ENCODE results near the gene MYBPC2.

Gene MYBPC2

GRCh38 chr19:50475736-50476223, 43.1 kb downstream of the MYBPC2 start:
- DNase-seq (ENCODE audit: low read depth, low spot score), result no peak
- peak overlapping the region; percentile 15 for H3K4me3 ChIP-seq (ENCODE audit: low read depth, low read length)
- no peak for TF ChIP-seq CTCF (IDR thresholded peaks at IDR 0.05; ENCODE audit: low read depth, low read length)
- in situ Hi-C loops (cut with HindIII; ENCODE audit: low sequenced_read_pairs), result no loop called here

- TF ChIP-seq CTCF (IDR thresholded peaks at IDR 0.05; ENCODE audit: low read depth, low read length), result no peak
- peak; percentile 94 for DNase-seq (ENCODE audit: low read depth, low spot score)
- H3K4me3 ChIP-seq (ENCODE audit: low read depth, low read length), result peak within 1 kb of the TSS; percentile 79
- in situ Hi-C loops (cut with HindIII; ENCODE audit: low sequenced_read_pairs), result no loop called here
Measured at GRCh38 chr19:50476224-50476906, 43.7 kb downstream of the MYBPC2 start, which contains the start of the genes EMC10 and GARIN5A. EMC10 (plus strand) TSS chr19:50476507; CDS start chr19:50476545, 38 bp downstream. GARIN5A (minus strand) TSS chr19:50476848; CDS start chr19:50476388, 460 bp downstream.

- in situ Hi-C loops (cut with HindIII; ENCODE audit: low sequenced_read_pairs), result no loop called here
- peak overlapping the region; percentile 79 for H3K4me3 ChIP-seq (ENCODE audit: low read depth, low read length)
- TF ChIP-seq CTCF (IDR thresholded peaks at IDR 0.05; ENCODE audit: low read depth, low read length), result no peak
- no peak for DNase-seq (ENCODE audit: low read depth, low spot score)
Measured at GRCh38 chr19:50476907-50477238, 44.2 kb downstream of the MYBPC2 start.

- in situ Hi-C loops (cut with HindIII; ENCODE audit: low sequenced_read_pairs), result no loop called here
- DNase-seq (ENCODE audit: low read depth, low spot score), result no peak
- no peak for TF ChIP-seq CTCF (IDR thresholded peaks at IDR 0.05; ENCODE audit: low read depth, low read length)
- no peak overlapping the region for H3K4me3 ChIP-seq (ENCODE audit: low read depth, low read length)
Measured at GRCh38 chr19:50477751-50478515, 45.2 kb downstream of the MYBPC2 start.

GRCh38 chr19:50478901-50479715, 46.4 kb downstream of the MYBPC2 start:
- DNase-seq (ENCODE audit: low read depth, low spot score), result peak; percentile 32
- H3K4me3 ChIP-seq (ENCODE audit: low read depth, low read length), result no peak overlapping the region
- peak; percentile 78 for TF ChIP-seq CTCF (IDR thresholded peaks at IDR 0.05; ENCODE audit: low read depth, low read length)
- in situ Hi-C loops (cut with HindIII; ENCODE audit: low sequenced_read_pairs), result no loop called here

- in situ Hi-C loops (cut with HindIII; ENCODE audit: low sequenced_read_pairs), result no loop called here
- DNase-seq (ENCODE audit: low read depth, low spot score), result no peak
- TF ChIP-seq CTCF (IDR thresholded peaks at IDR 0.05; ENCODE audit: low read depth, low read length), result no peak
- no peak overlapping the region for H3K4me3 ChIP-seq (ENCODE audit: low read depth, low read length)
Measured at GRCh38 chr19:50479761-50480251, 47.1 kb downstream of the MYBPC2 start.
